ENCODE measurements around the gene UAP1L1. TPM values are rescaled to one million over a fixed set of nuclear protein-coding genes. Genes with fewer than 3 reads are reported as not detected.
A peak's percentile ranks its signal among the peaks of the same experiment; 100 is the strongest.
"Not testable (repeated sequence)": the region's sequence is repeated elsewhere in the genome, so short reads cannot be mapped to it uniquely, and the experiment has no call there.

UAP1L1 gene
- total RNA-seq, 2 donors from 2014 or later = 15.2 to 20.5 TPM

DNA sequence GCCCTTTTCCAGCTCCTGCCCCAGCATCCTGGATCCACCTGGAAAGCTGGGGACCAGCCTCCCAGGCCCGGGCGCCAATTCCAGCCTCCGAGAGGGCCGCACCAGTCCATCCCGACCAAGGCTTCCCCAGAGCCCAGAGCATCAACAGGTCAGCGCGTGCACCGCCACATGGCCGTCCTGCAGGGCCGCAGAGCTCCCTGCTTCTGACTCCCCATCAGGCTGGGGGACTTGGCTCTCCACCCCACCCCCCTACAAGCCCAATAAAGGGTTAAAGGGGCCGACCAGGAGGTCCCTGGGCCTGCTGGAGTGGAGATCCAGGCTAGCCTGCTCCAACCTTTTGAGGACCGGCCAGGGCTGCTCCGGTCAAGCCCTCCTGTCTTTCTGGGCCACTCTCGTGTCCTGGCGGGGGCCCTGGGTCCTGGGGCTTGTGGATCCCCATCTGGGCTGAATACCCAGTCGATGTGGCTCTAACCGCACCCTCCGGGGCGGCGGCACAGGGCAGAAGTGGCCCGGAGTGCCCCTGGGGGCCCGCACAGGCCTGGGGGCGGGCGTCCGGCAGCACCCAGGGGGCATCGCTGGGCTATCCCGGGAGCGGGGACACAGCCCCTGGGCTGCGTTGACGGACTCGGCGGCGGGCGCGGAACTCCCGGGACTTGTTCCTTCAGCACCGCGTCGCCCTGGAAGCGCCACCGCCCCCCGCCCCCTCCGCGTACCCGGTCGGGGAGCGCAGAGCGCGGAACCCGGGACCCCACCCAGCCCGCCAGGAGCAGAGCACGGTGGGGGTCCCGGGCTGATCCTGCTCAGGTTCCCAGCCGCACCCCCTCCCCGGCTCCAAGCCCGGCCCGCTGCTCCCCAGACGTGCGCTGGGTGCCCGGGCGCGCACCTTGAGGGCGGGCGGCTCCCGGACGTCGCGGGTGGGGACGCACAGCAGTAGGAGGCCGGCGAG lies 24.0 kb upstream of the UAP1L1 start:
- intact Hi-C loops (cut with DNase I) = loop anchor here in 1 of 2 donors (5.0 kb wide), 1 partner anchor 394 kb away; no protein-coding TSS in a partner anchor

DNA sequence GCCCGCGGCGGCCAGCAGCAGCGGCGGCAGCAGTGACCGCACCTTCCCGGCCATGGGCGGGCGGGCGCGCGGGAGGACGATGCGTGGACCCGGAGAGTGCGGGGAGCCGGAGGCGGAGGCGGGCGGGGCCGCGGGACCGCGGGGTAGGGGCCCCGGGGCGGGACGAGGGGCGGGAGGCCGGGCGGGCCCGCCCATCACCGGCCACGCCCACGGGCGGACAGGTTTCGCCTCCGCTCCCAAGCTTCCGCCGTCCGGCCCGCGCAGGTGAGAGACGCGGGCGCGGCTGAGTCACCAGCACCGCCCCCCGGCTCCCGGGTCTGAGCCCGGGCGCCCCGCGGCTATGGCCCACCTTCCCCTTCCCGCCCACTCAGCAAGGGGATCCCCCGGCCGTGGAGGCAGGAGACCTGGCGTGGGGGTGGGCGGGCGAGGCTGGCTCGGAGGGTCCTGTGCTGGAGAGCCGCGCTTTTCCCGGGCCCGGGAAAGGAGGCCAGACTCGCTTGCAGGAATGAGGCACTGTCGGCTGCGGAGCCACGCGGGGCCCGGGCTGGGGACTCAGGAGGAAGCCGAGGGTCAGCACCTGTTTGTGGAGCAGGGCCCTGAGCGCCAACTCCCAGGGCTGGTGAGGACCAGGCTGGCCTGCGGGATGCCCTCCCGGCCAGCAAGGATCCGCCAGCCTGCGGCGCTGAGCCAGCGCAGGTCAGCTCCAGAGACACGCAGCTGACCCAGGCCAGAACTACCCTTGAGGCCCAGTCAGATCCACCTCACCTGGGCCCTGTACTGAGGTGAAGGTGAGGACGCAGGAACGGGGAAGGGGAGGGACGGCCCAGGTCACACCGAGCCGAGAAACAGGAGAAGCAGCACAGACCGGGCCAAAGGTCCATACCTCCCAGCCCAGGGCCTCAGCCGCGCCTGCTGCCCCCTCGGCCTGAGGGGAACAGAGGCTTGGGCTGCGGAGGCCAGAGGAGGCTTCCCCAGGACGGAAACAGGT lies 23.1 kb upstream of the UAP1L1 start, which contains the start of gene ENTPD2:
ENTPD2 (minus strand) TSS at position 118 of the 988 bp plus-strand sequence; CDS start at position 54, 64 bp downstream.
- intact Hi-C loops (cut with DNase I) = loop anchor here in 1 of 2 donors (5.0 kb wide), 1 partner anchor 393 kb away; no protein-coding TSS in a partner anchor
- no peak for DNase-seq (ENCODE audit: low spot score)

More for the DNA sequence above, 24.0 kb upstream of the UAP1L1 start:
- DNase-seq (ENCODE audit: low spot score) = no peak

DNA sequence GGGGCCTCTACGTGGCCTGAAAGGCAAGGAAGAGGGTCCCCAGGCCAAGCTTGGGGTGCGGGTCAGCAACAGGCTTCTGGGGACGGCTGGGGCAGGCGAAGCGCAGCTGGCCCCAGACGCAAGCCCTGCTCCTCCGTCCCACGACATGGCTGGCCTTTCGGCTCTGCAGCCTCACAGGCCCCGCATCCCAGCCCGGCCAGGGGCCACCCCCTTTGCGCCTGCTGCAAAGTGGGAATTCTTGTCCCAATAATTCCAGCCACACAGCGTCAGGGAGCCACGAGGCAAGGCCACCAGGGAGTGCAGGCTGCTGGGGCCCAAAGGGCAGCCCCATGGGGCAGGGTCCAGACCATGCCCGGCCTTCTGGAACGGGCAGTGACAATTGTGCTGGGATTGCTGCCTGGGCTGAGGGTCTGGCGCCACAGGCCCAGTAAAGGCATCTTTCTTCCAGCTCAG lies 22.4 kb upstream of the UAP1L1 start:
- intact Hi-C loops (cut with DNase I) = loop anchor here in 1 of 2 donors (5.0 kb wide), 1 partner anchor 392 kb away; no protein-coding TSS in a partner anchor

DNA sequence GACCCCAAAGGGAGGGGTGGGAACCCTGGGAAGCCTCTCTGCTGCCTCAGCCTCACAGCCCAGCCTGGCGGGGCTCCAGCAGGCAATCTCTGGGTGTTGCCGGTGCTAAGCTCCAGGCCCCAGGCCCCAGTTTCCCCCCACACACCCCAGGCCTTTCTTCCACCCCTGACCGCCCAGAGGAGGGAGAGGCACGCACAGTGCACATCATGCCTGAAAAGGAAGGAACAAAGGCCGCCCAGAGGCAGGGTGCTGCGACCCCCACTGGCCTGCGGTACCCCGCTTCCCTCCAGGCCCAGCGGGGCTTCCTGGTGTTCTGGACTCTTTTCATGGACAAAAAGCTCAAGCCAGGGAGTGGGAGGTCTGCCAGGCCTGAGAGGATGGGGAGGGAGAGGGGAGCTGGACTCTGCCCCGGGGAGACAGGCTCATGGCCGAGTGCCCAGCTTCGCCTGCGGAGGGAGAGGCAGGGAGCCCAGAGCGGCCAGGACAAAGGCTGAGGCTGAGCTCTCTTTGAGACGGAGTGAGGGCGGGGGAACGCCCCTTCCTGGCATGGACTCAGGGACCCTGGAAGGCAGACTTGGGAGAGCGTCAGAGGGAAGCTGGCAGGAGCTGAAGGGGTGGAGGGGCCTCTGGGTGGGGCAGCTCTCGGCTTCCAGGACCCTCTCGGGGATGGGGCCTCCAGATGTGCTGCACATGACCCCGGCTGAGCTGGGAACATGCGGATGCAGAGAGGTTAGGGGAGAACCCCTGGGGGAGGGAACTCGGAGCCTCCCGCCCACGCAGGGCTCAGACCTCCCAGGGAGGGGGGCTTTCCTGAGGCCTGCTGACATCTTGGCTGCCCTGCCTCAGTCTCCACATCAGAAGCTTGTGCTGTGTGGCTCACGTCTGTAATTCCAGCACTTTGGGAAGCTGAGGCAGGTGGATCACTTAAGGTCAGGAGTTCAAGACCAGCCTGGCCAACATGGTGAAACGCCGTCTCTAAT lies 21.6 kb upstream of the UAP1L1 start:
- DNase-seq (ENCODE audit: low spot score) = peak; percentile 92
- intact Hi-C loops (cut with DNase I) = no loop called here

More for the DNA sequence above, 22.4 kb upstream of the UAP1L1 start:
- no peak for DNase-seq (ENCODE audit: low spot score)

DNA sequence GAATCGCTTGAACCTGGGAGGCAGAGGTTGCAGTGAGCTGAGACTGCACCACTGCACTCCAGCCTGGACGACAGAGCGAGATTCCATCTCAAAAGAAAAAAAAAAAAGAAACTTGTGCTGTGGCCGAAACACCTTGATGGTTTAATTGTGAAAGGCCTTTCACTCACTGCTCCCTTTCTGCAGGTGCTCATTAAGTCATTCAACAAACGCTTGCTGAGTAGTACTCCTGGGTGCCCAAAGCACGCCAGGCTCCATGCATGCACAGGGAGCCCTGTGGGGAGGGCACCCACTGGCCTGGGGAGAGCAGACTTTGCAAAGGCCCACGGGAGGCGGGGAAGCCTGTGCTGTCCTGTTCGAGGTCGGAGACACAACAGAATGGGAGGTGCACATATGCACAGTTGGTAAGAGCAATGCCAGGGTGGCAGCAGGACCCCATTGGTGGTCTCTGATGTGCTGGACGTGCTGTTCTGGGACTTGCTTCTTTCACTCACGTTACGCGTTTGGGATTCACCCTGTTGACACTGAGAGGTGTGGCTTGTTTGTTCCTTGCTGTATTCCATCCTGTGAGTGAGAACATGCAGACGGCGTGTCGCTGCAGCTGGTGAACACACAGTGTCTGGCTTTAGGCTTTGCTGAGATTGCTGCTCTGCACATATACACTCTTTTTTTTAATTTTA lies 20.4 kb upstream of the UAP1L1 start:
- intact Hi-C loops (cut with DNase I) = no loop called here

DNA sequence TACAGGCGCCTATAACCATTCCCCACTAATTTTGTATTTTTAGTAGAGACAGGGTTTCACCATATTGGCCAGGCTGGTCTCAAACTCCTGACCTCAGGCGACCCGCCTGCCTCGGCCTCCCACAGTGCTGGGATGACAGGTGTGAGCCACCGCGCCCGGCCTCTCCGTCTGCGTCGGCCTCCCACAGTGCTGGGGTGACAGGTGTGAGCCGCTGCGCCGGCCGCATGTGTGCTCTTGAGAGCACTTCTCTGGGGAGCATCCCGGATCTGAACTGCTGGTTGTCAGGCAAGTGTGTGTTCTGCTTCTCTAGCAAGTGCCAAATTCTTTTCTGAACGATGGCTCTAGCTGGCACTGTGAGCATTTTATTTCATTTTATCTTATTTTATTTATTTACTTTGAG lies 19.8 kb upstream of the UAP1L1 start:
- intact Hi-C loops (cut with DNase I) = no loop called here
- DNase-seq (ENCODE audit: low spot score) = no peak

More for the DNA sequence above, 20.4 kb upstream of the UAP1L1 start:
- DNase-seq (ENCODE audit: low spot score) = no peak

DNA sequence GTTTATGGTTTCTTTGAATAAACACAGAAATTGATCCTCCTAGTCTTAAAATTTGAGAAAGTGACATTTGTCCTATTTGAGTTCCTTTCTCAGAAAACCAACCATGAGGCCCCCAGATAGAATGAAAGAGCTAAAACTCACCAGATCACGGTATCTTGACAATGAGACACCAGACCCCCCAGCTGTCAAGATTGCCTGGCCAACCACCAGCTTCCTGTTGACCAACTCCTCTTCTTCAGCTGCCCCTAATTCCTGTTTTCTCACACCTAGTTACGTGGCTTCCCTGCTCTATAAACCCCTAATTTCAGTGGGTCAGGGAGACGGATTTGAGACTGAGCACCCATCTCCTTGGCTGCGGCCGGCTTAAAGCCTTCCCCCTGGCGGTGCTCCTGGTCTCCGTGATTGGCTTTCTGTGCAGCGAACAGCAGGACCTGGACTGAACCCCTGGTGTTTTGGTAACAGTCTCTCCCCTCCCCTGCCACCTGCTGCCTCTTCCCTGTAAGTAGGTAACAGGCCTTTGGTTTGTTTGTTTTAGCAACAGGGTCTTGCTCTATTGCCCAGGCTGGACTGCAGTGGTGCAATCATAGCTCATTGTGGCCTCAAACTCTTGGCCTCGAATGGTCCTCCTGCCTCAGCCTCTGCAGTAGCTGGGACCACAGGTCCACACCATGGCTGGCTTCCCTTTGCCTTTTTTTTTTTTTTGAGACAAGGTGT lies 18.6 kb upstream of the UAP1L1 start:
- no peak for DNase-seq (ENCODE audit: low spot score)
- intact Hi-C loops (cut with DNase I) = no loop called here

DNA sequence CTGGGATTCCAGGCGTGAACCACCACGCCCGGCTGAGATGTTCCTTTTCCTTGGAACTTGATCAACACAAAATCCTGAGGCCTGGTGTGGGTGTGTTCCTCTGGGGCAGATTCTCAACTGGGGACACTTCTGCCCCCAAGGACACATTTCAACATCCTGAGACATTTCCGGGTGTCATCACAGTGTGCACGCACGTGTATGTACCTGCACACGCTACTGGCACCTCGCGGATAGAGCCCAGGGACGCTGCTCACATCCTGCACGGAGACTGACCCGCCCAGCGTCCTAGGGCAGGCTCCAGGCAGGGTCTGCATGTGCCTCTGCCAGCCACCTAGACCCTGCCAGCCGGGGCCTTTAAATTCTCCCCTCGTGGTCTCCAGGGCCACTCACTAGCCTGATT lies 14.9 kb upstream of the UAP1L1 start:
- intact Hi-C loops (cut with DNase I) = loop anchor here in 1 of 2 donors (10.0 kb wide), 1 partner anchor 278 kb away; no protein-coding TSS in a partner anchor
- DNase-seq (ENCODE audit: low spot score) = no peak

DNA sequence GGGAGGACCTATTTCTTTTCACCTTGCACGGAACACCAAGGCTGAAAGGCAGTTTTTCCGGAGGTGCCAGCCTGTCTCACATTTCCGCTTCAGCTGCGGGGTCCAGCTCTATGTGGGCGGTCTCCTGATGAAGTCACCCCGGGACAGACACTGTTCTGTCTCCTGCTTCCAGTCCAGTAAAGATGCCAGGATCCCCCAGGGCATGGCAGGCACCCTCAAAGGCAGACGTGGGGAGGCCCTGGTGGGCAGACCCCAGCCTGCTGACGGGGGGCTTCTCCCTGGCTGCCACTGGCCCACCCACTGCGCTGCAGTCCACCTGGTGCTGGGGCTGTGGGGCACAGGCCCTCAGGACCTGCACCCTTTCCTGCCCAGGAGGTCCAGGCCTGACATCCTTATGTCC lies 14.5 kb upstream of the UAP1L1 start:
- intact Hi-C loops (cut with DNase I) = loop anchor here in 1 of 2 donors (10.0 kb wide), 1 partner anchor 278 kb away; no protein-coding TSS in a partner anchor
- not testable (repeated sequence) for DNase-seq (ENCODE audit: low spot score)

DNA sequence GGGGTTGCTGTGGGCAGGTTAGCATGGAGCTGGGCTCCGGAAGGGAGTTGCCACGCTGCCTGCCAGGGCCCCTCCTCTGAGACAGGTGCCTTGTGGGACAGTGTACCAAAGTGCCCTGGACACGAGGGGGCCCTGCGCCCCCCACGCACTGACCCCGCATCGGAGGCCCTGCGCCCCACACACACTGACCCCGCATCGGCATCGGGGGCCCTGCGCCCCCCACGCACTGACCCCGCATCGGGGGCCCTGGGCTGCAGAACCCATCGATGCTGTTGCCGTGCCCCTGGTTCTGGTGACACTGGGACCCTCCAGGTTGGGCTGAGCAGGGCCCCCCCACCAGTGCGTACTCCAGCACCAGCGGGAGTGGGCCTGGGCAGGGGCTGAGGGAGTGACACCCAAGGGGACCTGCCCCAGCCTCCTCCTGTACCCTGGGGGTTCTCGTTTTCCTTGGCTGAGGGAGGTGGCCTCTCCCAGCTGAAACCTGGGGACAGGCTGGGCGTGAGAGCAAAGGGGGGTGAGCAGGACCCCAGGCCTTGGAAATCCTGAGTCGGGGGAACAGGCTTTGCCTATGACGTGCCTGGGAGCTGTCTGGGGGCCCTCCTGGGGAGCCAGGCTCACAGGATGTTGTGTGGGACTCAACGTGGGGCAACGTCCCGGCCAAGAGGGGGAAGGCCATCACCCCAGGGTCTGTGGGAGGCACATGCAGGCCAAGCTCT lies 13.8 kb upstream of the UAP1L1 start:
- intact Hi-C loops (cut with DNase I) = loop anchor here in 1 of 2 donors (10.0 kb wide), 1 partner anchor 279 kb away; no protein-coding TSS in a partner anchor
- DNase-seq (ENCODE audit: low spot score) = no peak

DNA sequence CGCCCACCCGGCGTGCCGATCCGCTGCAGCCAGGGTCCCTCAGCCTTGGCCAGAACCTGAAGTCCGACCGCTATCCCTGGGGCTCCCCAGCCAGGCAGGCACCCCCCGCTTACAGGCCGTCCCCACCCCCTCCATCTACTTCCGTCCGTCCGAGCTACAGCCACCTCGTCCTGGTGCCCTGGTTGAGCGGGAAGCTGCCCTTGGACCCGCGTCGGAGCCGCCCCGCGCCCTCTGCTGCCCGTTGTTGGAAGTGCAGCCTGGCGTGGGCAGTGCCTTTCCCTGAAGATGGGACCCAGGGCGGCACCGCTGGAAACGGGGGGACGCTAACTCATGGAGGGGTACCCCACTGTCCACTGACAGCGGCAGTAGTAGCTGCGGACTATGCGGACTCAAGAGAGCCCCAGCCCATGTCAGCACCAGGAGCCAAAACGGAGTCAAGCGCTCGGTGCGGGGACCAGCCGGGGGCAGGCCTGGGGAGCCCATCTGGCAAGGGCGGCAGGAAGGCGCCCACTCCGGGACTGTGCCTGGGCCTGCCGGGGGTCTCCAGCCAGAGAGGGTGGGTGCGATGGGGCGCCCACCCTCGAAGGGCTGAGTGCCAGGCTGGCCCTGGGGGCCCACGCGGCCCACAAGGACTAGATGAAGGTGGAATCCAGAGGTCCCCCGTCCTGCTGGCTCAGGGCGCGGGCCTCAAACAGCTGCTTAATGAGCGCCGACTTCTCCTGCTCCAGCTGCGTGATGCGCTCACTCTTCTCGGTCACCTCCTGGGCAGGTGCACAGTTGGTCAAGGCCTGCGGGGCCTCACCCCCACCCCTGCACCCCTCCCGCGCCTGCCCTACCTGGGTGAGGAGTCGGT lies 13.1 kb upstream of the UAP1L1 start:
- intact Hi-C loops (cut with DNase I) = loop anchor here in 1 of 2 donors (10.0 kb wide), 1 partner anchor 279 kb away; no protein-coding TSS in a partner anchor
- peak; percentile 91 for DNase-seq (ENCODE audit: low spot score)

DNA sequence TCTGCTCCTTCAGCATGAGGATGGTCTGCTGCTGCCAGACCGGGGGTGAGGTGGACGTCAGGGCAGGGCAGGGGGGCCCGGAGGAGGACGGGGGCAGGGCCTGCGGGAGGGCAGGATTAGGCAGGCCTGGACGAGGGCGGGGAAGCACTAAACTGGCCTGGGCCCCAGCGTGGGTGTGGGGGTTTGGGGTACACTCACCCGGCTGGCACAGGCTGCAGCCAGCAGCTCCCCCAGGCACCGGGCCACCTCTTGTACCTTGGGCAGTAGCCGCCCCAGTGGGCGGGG lies 12.5 kb upstream of the UAP1L1 start:
- intact Hi-C loops (cut with DNase I) = loop anchor here in 1 of 2 donors (10.0 kb wide), 1 partner anchor 280 kb away; no protein-coding TSS in a partner anchor
- DNase-seq (ENCODE audit: low spot score) = no peak

DNA sequence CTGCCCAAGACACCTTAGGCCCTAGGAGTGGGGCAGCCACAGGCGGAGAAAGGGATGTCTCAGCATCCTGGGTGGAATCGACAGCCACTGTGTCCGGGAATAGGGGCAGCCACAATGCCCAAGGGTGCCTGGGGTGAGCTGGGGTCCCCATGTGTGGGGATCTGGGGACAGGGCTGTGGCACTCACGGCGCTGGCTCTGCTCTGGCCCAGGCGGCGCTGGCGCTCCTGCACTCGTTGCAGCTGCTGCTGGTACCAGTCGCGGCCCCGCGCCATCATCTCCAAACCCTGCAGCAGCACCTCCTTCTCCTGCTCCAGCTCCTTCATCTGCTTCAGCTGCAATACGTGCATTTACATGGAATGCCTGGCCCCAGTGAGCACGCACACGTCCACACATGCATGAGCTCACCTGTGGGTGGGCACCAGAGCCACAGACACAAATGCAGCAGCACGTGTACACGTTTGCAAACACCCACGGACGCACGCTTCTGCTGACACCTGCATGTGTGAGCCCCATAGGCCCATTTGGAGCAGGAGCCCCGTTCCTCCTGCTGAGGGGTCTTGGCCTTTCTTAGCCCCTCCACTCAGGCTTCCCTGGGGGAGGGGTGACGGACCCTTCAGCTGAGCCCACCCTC lies 11.9 kb upstream of the UAP1L1 start:
- intact Hi-C loops (cut with DNase I) = loop anchor here in 1 of 2 donors (10.0 kb wide), 1 partner anchor 281 kb away; no protein-coding TSS in a partner anchor
- no peak for DNase-seq (ENCODE audit: low spot score)

DNA sequence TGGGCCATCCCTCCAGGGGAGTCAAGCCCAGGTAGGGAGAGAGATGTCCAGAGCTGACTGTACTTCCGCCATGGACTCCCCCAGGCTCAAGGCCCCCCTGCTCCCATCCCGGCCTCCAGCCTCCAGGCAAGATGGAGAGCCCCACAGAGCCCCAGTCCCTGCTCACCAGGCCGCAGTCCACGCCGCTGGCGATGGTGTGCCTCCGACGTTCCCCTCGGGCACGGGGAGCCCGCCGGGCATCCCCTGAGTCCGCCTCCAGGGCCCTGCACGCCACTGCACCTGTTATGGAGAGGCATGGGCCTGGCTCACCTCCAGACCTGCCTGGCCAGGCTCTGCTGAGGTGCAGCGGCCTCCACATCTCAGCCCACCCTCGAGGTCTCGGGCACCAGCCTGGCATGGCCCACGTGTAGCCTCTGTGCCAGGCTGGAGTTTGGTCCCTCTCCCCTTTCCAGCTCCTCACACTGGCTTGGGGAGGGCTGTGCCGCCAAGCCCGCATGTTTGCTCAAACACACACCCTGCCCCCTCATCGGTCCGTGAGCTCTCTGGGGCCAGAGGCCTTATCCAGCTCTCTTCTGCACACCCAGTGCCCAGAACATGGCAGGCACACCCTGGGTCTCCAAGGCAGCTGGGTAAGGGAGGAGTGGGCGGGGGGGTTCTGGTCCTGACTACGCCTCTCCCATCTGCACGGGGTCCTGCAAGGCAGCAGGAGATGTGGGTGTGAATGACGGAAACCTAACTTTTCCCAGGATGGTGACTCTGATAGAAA lies 11.0 kb upstream of the UAP1L1 start:
- intact Hi-C loops (cut with DNase I) = loop anchor here in 1 of 2 donors (10.0 kb wide), 1 partner anchor 281 kb away; no protein-coding TSS in a partner anchor
- DNase-seq (ENCODE audit: low spot score) = no peak
